Cardiac septum (tissue), 1 donor: ENCODE measurements around the gene MRPL41. TPM values are rescaled to one million over a fixed set of nuclear protein-coding genes. Genes with fewer than 3 reads are reported as not detected.

Experiments
- total RNA-seq: library from RNA; stranded (reverse); fragmentation: NEBNext Ultra II Directional; extraction: Animal tissue kit (Norgen Biotek cat#: 25700); gene quantifications from one replicate; pipeline ENCODE4 v1.2.1, GENCODE V29; 2021
- donor health status: DM: no; HTN: no; CAD: no.

Gene MRPL41
- total RNA-seq, 1 donor from 2014 or later, result 184 TPM

Other genes starting within 250 kb of the MRPL41 start
- 11.7 TPM for gene NRARP, start 249.6 kb upstream of the MRPL41 start, total RNA-seq
- gene EXD3, start 128.7 kb upstream of the MRPL41 start, total RNA-seq, result 11.3 TPM
- gene NOXA1, start 128.5 kb upstream of the MRPL41 start, total RNA-seq, result 3.3 TPM
- gene ENTPD8, start 110.5 kb upstream of the MRPL41 start, total RNA-seq, result not detected
- gene NSMF, start 92.5 kb upstream of the MRPL41 start, total RNA-seq, result 12.2 TPM
- 8.1 TPM for gene PNPLA7, start 1.5 kb upstream of the MRPL41 start, total RNA-seq
- 21.2 TPM for gene DPH7, start 27.0 kb downstream of the MRPL41 start, total RNA-seq
- 11.2 TPM for gene ZMYND19, start 38.6 kb downstream of the MRPL41 start, total RNA-seq
- 21.1 TPM for gene ARRDC1, start 53.8 kb downstream of the MRPL41 start, total RNA-seq
- gene EHMT1, start 67.1 kb downstream of the MRPL41 start, total RNA-seq, result 39.8 TPM